Common myeloid progenitor, CD34-positive (primary cell): ENCODE results near the gene EDN3.

Experiments
- CTCF ChIA-PET: fragments of 350-600 bp; sonication (Branson Sonifier 250); formaldehyde crosslinking; loops from one replicate; lab custom pipeline; 2021; ENCODE audit warnings: antibody characterized with exemption; lab: Charles Lee
- POLR2A ChIA-PET: fragments of 350-600 bp; sonication (Branson Sonifier 250); formaldehyde crosslinking; loops from one replicate; lab custom pipeline; 2021; ENCODE audit warnings: antibody characterized with exemption; lab: Charles Lee
- DNase-seq, 3 donors: peaks; one replicate each; pipeline versions ENCODE4 v3.0.0 to v3.0.0-alpha.2; 2013
- H3K27ac ChIP-seq, 2 experiments: 1 replicate in 1 of 2; 2 replicates in 1 of 2; pipeline ENCODE4 v1.7.0; 2013; ENCODE audit warnings: inconsistent platforms in 2 of 2, low read length in 2 of 2, mild to moderate bottlenecking in 2 of 2, low read depth in 1 of 2, moderate library complexity in 1 of 2; ENCODE audit not compliant: severe bottlenecking in 2 of 2, insufficient read depth in 1 of 2, poor library complexity in 1 of 2
- H3K27me3 ChIP-seq, 5 experiments: replicated peaks in 2 of 5; 1 replicate in 3 of 5; 2 replicates in 2 of 5; pipeline versions ENCODE4 v1.6.1 to v1.7.0; 2013; ENCODE audit warnings: low read length in 4 of 5, mild to moderate bottlenecking in 2 of 5, moderate library complexity in 2 of 5, inconsistent platforms in 1 of 5; ENCODE audit not compliant: insufficient read depth in 5 of 5, control insufficient read depth in 4 of 5
- H3K36me3 ChIP-seq, 4 experiments: 1 replicate in 2 of 4; 2 replicates in 2 of 4; pipeline versions ENCODE4 v1.6.1 to v1.7.0; 2013; ENCODE audit warnings: low read length in 3 of 4, control low read depth in 1 of 4, mild to moderate bottlenecking in 1 of 4; ENCODE audit not compliant: control insufficient read depth in 4 of 4, insufficient read depth in 4 of 4
- H3K4me1 ChIP-seq, 4 experiments: 1 replicate in 3 of 4; 2 replicates in 1 of 4; pipeline versions ENCODE4 v1.6.1 to v1.7.1; 2013; ENCODE audit warnings: low read length in 3 of 4, mild to moderate bottlenecking in 3 of 4, control low read depth in 1 of 4, inconsistent platforms in 1 of 4, moderate library complexity in 1 of 4; ENCODE audit not compliant: control insufficient read depth in 4 of 4, insufficient read depth in 4 of 4; ENCODE audit errors: control extremely low read depth in 1 of 4
- H3K4me3 ChIP-seq, 7 experiments: 1 replicate in 4 of 7; 2 replicates in 3 of 7; pipeline versions ENCODE4 v1.5.1 to v1.7.0; 2013; ENCODE audit warnings: mild to moderate bottlenecking in 7 of 7, low read length in 6 of 7, moderate library complexity in 6 of 7, inconsistent platforms in 2 of 7, low read depth in 2 of 7, control low read depth in 1 of 7; ENCODE audit not compliant: insufficient read depth in 4 of 7, control insufficient read depth in 1 of 7; ENCODE audit errors: extremely low read depth in 1 of 7
- H3K9me3 ChIP-seq, 5 experiments: 1 replicate in 4 of 5; 2 replicates in 1 of 5; pipeline versions ENCODE4 v1.6.1 to v1.7.1; 2013; ENCODE audit warnings: low read length in 4 of 5, mild to moderate bottlenecking in 2 of 5, inconsistent platforms in 1 of 5, low read depth in 1 of 5, moderate library complexity in 1 of 5; ENCODE audit not compliant: control insufficient read depth in 4 of 5, insufficient read depth in 2 of 5; ENCODE audit errors: control extremely low read depth in 1 of 5
- WGBS: methylation state at CpG from one replicate; pipeline ENCODE4 v1.1.5; 2013; ENCODE audit not compliant: insufficient coverage; 5-methylcytosine and 5-hydroxymethylcytosine counted together

The EDN3 gene

GRCh38 chr20:59320426-59320825, 20.0 kb downstream of the EDN3 start:
- Histone ChIP-seq H3K27ac (no peak overlapping the region), H3K27me3 (peaks cover 0 to 3% (median 0%) of the 10 kb centered on the region in 5 experiments), H3K4me1 (no peaks in the 10 kb centered on the region), H3K36me3 (no peaks in the 10 kb centered on the region), H3K4me3 (no peak overlapping the region), H3K9me3 (no peaks in the 10 kb centered on the region)
- ChIA-PET POLR2A (interaction anchor here (0.6 kb wide), 1 partner anchor 16 kb away, joined by 3 read pairs; no protein-coding TSS in a partner anchor), CTCF (interaction anchor here (0.9 kb wide), 1 partner anchor 10 kb away, joined by 3 read pairs; no protein-coding TSS in a partner anchor)
- WGBS: 94% methylated on average over 10 of the region's 10 CpGs
- DNase-seq: no peak

- Histone ChIP-seq H3K4me3 (no peak overlapping the region), H3K4me1 (no peaks in the 10 kb centered on the region), H3K9me3 (no peaks in the 10 kb centered on the region), H3K27ac (no peak overlapping the region), H3K36me3 (no peaks in the 10 kb centered on the region), H3K27me3 (peaks cover 0 to 3% (median 0%) of the 10 kb centered on the region in 5 experiments)
- CTCF ChIA-PET: no interaction called here
- DNase-seq: no peak
- POLR2A ChIA-PET: no interaction called here
- WGBS: 96% methylated on average over 15 of the region's 16 CpGs
These were observed 20.6 kb downstream of the EDN3 start for GRCh38 chr20:59320854-59321647.

GRCh38 chr20:59322081-59322480, 21.7 kb downstream of the EDN3 start:
- Histone ChIP-seq H3K4me1 (no peaks in the 10 kb centered on the region), H3K36me3 (no peaks in the 10 kb centered on the region), H3K9me3 (no peaks in the 10 kb centered on the region), H3K4me3 (no peak overlapping the region), H3K27me3 (peaks cover 0 to 3% (median 0%) of the 10 kb centered on the region in 5 experiments), H3K27ac (no peak overlapping the region)
- 40% methylated on average over 4 of the region's 9 CpGs for WGBS
- POLR2A ChIA-PET: no interaction called here
- peak in 2 of 3 donors; percentile 6 to 15 for DNase-seq
- CTCF ChIA-PET: no interaction called here

GRCh38 chr20:59322585-59323454, 22.4 kb downstream of the EDN3 start:
- Histone ChIP-seq H3K36me3 (no peaks in the 10 kb centered on the region), H3K4me3 (no peak overlapping the region), H3K27ac (no peak overlapping the region), H3K4me1 (no peaks in the 10 kb centered on the region), H3K27me3 (peaks cover 0 to 3% (median 0%) of the 10 kb centered on the region in 5 experiments), H3K9me3 (no peaks in the 10 kb centered on the region)
- ChIA-PET CTCF (interaction anchor here (1.0 kb wide), 1 partner anchor 9 kb away, joined by 3 read pairs; no protein-coding TSS in a partner anchor), POLR2A (no interaction called here)
- DNase-seq: no peak
- WGBS: 98% methylated on average over 14 of the region's 17 CpGs

- Histone ChIP-seq H3K36me3 (no peaks in the 10 kb centered on the region), H3K9me3 (no peaks in the 10 kb centered on the region), H3K4me1 (no peaks in the 10 kb centered on the region), H3K27me3 (peaks cover 0 to 5% (median 0%) of the 10 kb centered on the region in 5 experiments), H3K27ac (no peak overlapping the region), H3K4me3 (no peak overlapping the region)
- ChIA-PET POLR2A (no interaction called here), CTCF (no interaction called here)
- no peak for DNase-seq
- 98% methylated on average over 5 of the region's 5 CpGs for WGBS
These were observed 23.3 kb downstream of the EDN3 start for GRCh38 chr20:59323731-59324130.

GRCh38 chr20:59324521-59325141, 24.2 kb downstream of the EDN3 start:
- CTCF ChIA-PET: no interaction called here
- Histone ChIP-seq H3K36me3 (no peaks in the 10 kb centered on the region), H3K27me3 (peaks cover 0 to 10% (median 0%) of the 10 kb centered on the region in 5 experiments), H3K4me1 (no peaks in the 10 kb centered on the region), H3K4me3 (no peak overlapping the region), H3K9me3 (no peaks in the 10 kb centered on the region), H3K27ac (no peak overlapping the region)
- no peak for DNase-seq
- 99% methylated on average over 8 of the region's 10 CpGs for WGBS
- POLR2A ChIA-PET: no interaction called here
